ENCODE data around the gene CHCHD3.

Gene CHCHD3

GRCh38 chr7:133077394-133077793 lies 4.5 kb downstream of the CHCHD3 start:
- no peak for DNase-seq (ENCODE audit: low spot score)

DNA sequence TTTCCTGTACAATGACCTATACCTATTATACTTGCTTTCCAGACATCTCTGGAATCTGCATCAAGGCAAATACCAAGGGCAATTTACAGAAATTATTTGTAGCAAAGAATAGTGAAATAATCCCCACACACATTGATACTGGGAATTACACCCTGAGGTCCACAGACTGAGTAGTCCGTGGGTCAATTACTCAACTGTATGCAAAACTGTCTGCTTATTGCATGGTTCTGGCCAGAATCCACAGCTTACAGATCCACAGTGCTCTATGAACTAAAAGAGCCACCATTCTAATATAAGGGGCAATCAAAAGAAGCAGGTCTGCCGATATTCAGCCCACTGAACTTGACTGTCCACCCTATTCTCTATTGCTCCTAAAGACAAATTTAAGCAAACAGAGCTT lies 5.7 kb downstream of the CHCHD3 start:
- no peak for DNase-seq (ENCODE audit: low spot score)

GRCh38 chr7:133071506-133071905 lies 10.4 kb downstream of the CHCHD3 start:
- DNase-seq (ENCODE audit: low spot score): no peak

- no peak for DNase-seq (ENCODE audit: low spot score)
Measured at GRCh38 chr7:133070562-133070961, 11.3 kb downstream of the CHCHD3 start.

- no peak for DNase-seq (ENCODE audit: low spot score)
Measured at GRCh38 chr7:133065301-133065700, 16.6 kb downstream of the CHCHD3 start.

- DNase-seq (ENCODE audit: low spot score): no peak
Measured at GRCh38 chr7:133064082-133064820, 17.6 kb downstream of the CHCHD3 start.

DNA sequence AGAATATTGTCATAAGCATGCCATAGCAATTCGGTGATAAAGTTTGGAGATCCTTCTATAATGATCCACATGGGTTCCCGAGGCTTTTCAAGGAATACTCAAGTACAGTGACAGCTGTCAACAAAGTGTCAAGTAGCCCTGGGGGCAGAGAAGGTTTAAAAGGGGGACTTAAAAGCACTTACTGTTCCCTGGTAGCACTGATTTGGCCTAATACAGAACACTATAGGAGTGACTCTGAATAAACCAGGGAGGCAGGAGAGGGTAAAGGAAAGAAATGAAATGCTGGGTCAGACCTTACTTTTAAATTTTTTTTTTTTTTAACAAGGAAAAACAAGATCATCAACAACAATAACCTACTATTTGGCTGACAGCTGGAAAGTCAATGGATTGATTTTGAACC lies 20.1 kb downstream of the CHCHD3 start:
- DNase-seq (ENCODE audit: low spot score): no peak

DNA sequence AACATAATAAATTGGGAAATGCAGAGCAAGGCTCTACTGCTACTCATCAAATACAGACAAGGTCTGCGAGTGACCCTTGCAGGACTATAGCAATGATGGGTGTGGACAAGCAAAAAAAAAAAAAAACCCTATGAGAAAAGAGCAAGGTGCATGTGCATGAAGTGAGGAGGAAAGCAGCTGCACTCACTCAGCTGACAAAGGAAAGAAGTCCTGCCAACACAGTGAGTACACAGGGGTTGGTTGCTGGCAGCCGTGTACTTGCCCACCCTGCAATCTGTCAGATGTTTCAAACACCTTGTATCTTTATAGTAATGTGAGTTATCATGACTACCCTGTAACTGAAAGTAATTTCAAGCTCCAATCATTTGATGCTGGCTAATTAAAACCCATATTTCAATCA lies 20.5 kb downstream of the CHCHD3 start:
- no peak for DNase-seq (ENCODE audit: low spot score)

GRCh38 chr7:133060004-133060403 lies 21.9 kb downstream of the CHCHD3 start:
- DNase-seq (ENCODE audit: low spot score): no peak

GRCh38 chr7:133059263-133059662 lies 22.6 kb downstream of the CHCHD3 start:
- DNase-seq (ENCODE audit: low spot score): no peak

GRCh38 chr7:133056370-133057238 lies 25.3 kb downstream of the CHCHD3 start:
- DNase-seq (ENCODE audit: low spot score): no peak

DNA sequence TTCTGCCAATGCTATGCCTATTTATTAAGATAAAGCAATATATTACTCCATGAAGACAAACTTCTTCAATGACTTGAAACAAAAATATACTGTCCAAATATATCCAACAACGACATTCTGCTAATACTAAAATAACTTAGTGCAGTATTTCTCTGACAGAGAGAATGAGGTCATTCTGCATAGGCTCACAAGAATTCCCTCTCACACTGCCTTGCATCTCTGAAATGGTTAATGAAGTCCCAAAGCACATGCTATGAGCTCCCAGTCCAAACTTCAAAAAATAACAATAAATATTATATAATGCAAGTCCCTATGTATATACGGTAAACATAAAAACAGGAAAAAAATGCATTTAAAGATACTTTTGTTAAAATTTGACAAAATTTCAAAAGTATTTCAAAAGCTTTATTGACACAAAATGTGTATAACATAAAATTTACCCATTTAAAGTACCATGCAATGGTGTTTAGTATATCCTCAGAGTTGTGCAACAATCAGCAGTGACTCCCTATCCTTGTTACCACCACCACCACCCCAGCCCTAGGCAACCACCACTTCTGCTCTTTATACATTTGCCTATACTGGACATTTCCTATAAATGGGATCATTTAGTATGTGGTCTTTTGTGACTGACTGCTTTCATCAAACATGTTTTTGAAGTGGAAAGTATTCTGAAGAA lies 27.6 kb downstream of the CHCHD3 start:
- DNase-seq (ENCODE audit: low spot score): no peak

DNA sequence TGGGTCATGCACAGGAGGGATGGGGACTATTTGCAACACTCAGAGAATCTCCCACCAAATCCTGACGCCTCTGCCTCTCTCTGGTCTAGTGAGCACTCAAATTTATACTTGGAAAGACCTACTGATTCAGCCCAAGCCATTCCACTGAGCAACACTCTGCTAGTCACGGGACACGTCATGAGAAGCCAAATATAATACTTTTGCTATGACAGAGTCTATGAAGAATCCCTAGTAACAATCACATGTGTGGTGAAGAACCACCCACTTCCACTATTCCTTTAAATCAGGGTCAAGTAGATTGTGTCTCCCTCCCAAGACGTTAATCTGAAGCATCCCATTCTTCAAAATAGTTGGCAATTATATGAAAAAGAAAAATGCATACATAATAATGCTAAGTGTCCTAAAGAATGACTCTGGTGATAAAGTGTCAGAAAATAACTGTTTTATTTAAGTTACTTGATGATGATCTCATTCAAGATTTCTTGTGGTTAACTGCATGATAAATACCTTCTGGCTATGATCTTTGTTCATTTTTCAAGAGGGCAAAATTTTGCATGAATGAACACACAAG lies 28.5 kb downstream of the CHCHD3 start:
- no peak for DNase-seq (ENCODE audit: low spot score)

DNA sequence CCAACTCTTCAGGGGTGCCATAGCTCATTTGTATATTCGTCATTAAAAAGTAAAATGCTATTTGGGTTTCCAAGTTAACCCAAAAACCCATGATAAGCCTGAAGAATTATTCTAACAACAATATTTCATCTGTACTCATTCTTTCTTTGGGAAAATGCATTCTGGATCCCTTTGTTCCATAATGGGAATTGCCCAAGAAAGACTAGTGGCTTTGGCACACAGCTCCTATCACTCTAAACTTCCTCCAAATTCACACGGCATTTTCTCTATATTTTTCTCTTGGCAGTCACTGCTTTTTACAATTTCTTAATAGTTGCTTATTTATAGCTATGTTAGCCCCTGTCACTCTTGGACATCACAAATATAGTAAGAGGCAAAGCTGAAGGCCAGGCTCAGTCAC lies 29.1 kb downstream of the CHCHD3 start:
- no peak for DNase-seq (ENCODE audit: low spot score)

- no peak for DNase-seq (ENCODE audit: low spot score)
Measured at GRCh38 chr7:133052401-133052756, 29.5 kb downstream of the CHCHD3 start.

DNA sequence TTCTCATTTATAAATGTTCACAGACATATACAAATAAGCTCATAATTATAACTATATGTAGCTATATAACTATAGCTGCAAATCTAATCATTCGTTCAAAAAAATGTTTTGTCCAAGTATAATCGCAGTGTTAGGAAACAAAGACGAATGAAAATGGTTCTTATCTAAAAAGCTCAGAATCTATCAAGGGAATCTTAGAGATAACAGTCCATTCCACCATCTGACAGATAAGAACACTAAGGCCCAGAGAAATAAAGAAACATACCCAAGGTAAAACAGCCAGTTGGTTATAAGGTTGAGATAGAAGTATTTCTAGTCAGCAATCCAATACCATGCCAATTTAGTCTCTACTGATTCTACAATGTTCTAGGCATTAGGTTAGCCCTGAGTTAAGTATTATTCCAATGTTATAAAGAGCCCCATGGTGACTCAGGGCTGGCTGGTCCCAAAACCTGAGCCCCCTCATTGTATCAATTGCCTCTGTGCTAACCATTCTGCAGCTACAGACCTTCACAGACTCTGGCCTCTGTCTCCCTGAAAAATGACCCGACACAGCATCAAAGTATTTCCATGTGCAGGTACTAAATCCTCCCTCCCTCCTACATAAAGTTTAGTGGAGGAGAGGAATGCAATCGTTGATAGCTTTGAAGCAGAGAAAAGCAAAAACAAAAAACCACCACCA lies 30.0 kb downstream of the CHCHD3 start:
- no peak for DNase-seq (ENCODE audit: low spot score)

DNA sequence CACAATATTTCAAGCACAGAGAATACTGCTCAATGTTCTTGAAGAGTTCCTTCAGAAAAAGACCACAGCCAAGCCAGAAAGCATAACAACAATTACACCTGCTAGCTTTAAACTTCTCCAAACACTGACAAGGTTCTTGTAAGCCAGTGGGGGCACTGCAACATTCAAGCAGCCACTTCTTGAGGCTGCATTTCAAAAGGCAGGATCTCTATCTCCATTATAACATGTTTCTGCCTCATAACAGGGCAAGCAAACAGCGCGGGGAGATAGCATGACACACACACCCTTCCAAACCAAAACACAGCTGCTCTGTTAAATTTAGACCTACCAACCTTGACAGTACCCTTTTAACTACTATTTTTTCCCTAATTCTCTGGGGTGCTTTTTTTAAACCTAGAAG lies 30.8 kb downstream of the CHCHD3 start:
- no peak for DNase-seq (ENCODE audit: low spot score)

GRCh38 chr7:133050200-133050995 lies 31.5 kb downstream of the CHCHD3 start:
- DNase-seq (ENCODE audit: low spot score): no peak

GRCh38 chr7:133048589-133048988 lies 33.3 kb downstream of the CHCHD3 start:
- DNase-seq (ENCODE audit: low spot score): no peak

DNA sequence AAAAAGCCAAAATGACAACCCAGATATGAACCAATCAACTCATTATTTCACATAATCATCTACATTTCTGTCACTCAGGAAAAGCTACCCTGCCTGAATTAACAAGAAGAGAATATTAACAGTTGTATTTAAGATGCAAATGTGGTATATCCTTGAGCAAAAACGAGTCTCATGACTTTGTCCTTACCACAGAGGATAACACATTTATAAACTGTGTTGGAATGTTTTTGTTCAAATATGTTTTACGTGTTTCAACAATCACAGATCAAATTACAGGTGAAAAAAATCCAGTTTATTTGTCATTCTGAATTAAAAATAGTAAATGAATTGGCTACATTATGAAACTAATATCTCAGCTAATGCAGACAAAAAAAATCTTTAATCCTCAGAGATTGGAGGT lies 34.6 kb downstream of the CHCHD3 start:
- DNase-seq (ENCODE audit: low spot score): no peak

Data from LoVo (cell line).